GM18909 (cell line): ENCODE results near the gene ARAP1.

Experiments used
- ATAC-seq: cut with Tn5 transposase; IDR thresholded peaks from one replicate; pipeline ENCODE4 v1.9.1; 2021; ENCODE audit warnings: mild to moderate bottlenecking; ENCODE audit not compliant: unreplicated experiment, poor library complexity

Gene ARAP1

DNA sequence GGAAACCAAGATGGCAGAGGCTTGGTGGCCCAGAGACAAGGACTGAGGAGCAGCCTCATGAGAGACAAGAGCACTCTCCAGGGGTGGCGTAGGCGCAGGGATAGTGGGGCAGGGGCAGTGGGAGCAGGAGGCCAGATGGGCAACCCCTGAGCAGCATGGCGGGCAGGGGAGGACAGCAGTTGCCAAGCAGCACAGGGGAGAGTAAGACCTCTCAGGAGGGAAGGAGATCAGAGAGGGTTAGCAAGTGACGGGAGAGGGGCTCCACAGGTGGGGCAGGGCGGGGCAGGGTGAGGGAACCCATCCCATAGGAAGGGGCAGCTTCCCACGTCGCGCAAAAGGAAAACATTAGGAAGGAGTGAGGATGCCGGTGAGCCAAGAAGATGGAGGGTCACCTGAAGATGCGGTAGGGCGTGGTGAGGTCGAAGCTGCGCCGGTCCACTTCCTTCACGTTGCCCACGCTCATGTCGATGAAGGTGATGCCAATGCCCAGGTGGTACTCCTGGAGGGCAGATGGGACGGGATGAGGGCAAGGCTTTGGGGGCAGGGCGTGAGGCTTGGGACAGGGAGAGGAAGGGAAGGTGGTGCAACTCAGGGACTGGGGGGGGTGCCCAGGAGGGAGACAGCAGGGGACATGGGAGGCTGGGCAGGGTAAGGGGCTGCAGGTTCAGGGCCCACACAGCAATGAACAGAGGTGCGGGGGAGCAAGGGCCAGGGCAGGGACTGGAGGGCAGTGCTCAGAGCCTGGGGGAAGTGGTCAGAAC, 42.5 kb downstream of the ARAP1 start:
- no peak for ATAC-seq

- ATAC-seq: no peak
Measured at GRCh38 chr11:72707032-72707431, 45.2 kb downstream of the ARAP1 start.

DNA sequence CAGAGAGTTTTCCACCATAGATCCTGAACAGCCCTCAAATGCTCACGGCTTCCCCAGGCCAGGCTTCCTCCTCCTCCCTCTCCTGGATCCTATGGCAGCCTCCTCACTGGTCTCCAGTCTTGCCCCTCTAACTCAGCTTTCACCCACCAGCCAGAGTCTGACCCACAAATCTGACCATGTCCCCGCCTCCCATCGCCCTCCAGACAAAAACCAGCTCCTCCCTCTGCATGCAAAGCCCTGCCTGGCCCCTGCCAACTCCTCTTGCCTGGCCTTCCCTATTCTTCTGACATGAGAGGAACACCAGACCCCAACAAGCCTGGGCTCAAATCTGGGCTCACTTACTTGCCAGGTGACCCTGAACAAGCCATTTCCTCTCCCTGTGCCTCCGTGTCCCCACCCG, 45.6 kb downstream of the ARAP1 start:
- no peak for ATAC-seq

DNA sequence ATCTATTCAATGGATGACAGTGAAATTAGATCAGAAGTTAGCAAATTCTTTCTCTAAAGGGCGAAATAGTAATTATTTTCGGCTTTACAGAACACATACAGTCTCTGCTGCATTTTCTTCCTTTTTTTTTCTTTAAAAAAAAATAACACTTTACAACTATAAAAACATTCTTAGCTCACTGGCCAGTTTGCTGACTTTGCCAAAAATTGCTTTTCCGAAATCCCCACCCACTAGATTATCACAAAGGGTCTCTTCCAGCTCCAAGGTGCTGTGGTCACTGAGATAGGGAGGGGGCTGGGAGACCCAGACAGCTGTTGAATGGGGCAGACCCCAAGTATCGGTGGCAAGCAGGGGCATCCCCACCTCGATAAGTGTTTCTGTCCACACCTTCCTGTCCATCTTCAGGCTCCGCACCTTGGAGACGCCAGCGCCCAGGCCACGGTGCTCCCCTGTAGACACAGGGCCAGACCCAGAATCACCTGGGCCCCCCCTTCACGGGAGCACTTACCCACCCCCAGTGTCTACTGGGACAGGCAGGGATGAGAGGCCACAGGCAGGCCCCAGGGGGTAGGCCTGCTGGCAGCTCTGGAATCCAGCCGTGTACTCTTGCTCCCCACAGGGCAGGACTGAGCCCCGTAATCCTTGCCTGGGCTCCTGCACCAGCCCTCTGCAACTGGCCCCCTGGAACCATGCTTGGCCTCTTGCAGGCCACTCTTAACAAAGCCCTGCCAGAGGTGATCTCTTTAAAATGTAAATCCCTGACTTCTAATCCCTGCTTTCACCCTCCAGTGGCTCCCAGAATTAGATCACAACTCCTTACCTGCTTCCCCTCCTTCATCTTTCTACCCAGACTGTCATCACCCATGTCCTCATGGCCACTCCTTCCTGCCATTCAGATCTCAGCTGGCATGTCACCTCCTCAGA, 46.5 kb downstream of the ARAP1 start:
- ATAC-seq: no peak

GRCh38 chr11:72704783-72705265, 47.4 kb downstream of the ARAP1 start:
- ATAC-seq: no peak

DNA sequence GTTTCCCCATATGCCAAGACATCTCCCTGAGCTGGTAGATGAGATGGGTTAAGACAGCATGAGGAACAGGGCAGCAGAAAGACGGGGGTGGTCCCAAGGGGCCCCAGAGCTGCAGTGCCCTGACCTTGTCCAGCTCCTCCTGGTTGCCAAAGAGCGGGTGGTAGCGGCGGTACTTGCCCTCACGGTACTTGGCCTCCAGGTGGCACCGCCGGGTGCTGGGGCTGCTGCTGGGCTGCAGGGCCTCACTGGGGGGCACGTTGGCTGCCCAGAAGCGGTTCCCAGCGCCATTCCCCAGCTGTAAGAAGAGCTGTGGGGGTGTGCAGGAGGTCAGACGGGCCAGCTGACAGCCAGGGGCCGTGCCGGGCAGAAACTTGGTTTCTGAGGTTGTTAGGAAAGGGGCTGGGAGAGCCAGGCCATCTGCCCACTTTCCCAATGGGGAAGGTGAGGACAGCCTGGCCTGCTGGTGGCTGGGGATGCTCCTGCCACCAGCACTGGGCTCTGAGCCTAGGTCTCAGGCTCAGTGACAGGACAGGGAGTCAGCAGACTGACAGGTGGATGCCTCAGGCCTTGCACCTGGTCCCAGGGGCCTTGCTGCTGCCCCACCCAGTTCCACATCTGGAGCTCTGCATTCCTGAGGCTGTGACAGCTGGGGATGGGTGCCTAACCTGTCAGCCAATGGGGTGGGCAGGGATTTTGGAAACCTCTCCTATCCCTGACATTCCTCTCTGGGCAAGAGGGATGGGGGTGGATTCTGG, 48.0 kb downstream of the ARAP1 start:
- no peak for ATAC-seq

DNA sequence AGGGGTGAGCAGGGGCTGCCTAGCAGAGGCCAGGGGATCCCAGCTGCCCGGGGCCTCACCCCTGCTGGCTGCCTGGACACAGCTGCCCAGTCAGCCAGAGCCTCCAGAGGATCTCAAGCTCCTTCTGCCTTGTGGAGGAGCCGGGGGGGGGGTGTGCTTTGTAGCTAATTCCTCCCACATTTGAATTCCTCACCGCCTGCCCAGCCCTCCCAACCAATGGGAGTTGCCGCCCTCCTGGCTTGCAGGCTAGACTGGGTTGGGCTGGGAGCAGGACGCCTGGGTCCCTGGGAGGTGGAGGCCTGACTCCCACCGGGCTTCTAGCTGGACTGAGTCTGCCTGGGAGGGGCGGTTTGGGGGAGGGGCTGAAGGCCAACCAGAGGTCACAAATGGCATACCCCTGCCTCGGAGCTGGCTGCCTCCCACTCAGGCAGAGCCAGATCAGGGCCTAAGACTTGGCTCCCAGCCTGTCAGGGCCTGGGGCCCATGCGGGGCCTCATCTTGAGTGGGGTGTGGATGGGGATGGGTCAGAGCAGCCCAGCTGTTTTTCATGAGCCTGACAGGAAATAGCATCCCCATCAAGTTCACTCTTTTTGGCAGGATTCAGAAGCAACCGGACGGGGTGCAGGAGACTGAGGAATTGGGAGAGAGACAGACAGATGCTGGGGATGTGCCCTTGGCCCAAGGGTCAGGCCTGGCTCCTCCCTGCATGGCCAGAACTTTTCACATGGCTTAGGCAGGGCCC, 48.8 kb downstream of the ARAP1 start:
- no peak for ATAC-seq

DNA sequence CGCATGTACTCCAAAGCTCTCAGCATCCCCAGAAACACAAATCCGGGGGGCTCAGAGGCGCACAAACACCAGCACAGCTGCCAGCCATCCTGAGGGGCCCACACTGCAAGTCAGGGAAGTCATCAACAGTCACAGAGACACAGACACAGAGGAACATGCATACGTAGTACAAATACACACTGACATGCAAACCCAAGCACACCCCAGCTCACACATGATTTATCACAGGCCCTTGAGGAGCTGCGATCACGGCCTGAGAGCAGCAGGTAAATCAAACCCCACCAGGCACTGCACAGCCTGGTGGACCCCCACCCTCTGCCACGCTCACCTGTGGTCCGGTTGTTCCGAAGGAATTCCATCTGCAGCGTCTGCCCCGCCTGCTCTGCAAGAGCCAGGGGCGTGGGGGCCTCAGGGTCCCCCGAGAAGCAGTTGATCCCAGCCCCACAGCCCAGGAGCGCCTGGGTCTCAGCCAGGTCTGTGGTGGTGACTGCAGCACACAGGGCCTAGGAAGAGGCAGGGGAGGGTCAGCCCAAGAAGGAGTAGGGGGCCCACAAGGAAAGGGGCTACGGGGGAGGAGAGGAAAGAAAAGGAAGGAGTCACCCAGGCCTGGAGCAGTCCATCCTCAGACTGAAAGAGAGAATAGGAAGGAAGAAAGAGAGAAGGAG, 49.5 kb downstream of the ARAP1 start:
- no peak for ATAC-seq

DNA sequence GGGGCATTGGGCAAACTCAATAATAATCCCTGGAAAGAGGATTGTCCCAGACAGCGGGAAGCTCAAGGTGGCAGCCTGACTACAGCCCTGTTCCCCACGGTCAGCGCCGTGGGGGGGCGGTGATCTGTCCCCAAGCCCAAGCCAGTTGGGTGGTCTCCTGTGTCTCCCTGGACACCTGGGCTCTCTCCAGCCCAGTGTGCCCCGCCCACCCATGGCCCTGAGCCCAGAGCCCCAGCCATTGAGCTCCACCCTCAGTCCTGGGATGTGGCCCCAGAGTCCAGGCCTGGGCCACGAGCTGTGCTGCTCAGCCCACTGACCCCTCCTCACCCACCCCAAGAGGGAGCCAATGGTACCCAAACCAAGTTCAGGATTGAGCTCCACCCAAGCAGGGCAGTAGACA, 50.1 kb downstream of the ARAP1 start:
- no peak for ATAC-seq

- ATAC-seq: no peak
Measured at GRCh38 chr11:72701466-72701865, 50.7 kb downstream of the ARAP1 start.

- ATAC-seq: no peak
Measured at GRCh38 chr11:72700146-72700545, 52.1 kb downstream of the ARAP1 start.

DNA sequence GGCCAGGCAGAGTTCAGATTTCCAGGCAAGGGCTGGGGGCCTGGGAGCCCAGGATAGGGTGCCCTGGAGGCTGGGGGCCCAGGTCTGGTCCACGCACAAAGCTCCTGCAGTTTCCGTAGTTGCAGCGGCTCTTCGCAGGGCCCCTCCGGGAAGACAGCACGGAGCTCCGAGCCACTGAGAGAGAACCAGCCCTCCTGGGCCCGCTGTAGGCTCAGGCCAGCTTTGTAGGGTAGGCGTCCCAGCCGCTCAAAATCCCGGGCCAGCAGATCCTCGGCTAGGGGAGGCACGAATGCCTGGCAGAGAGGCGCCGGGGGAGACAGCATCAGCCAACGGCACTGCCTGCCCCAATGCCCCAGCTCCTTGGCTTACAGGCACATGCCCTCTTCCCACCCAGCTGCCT, 54.4 kb downstream of the ARAP1 start:
- ATAC-seq: no peak

DNA sequence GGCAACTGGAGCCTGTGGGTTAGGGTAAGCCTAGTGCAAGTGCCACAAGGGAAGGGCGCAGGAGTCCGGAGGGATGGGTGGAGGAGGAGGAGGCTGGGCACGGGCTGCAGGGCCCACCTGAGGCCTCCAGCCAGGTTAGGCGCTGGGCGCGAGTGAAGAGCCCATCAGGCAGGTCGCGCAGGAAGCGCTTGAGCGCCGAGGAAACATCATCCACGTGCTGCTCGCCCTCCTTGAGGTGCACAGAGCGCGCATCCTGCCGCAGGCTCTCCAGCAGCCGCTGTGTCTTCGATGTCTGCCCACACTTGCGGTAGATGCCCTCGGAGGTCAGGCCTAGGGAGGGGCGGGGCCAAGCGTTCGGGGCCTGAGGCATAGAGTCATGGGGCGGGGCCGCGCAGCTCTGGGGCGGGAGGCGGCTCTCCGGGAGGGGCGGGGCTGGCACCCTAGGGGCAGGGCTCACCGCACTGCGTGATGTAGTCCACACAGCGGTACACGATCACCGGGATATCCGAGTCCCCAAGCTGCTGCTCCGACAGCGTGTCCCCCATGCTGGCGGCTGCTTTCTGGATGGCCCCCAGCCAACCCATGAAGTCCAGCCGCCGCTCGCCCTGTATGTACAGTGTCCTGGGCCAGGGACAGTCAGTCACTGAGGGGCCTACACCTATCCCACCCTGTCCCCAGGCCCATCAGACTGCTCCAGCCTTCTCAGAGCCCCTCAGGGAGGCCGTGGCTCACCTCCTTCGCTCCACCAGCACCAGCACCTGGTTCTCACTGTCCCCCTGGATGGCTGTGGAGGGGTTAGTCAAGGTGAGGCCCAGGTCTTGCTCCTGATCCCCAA, 55.1 kb downstream of the ARAP1 start:
- no peak for ATAC-seq

DNA sequence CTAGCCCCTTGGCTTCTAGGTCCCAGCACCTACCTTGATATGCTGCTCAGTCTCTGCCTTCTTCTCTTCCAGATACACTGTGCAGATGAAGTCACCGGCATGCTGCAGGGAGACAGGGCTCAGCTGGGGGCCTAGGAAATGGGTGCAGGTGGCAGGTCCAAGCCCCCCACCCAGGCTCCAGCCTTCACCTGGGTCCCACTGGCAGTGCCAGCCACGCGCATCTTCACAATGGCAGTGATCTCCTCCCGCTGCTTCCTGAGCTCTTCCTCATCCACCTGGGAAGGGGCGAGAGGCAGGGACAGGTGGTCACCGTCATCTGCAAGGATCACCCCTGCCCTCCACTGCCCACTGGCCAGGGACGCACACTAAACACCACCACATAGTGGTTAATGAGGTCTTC, 56.9 kb downstream of the ARAP1 start:
- no peak for ATAC-seq

- ATAC-seq: no peak
Measured at GRCh38 chr11:72693271-72693968, 58.8 kb downstream of the ARAP1 start.

DNA sequence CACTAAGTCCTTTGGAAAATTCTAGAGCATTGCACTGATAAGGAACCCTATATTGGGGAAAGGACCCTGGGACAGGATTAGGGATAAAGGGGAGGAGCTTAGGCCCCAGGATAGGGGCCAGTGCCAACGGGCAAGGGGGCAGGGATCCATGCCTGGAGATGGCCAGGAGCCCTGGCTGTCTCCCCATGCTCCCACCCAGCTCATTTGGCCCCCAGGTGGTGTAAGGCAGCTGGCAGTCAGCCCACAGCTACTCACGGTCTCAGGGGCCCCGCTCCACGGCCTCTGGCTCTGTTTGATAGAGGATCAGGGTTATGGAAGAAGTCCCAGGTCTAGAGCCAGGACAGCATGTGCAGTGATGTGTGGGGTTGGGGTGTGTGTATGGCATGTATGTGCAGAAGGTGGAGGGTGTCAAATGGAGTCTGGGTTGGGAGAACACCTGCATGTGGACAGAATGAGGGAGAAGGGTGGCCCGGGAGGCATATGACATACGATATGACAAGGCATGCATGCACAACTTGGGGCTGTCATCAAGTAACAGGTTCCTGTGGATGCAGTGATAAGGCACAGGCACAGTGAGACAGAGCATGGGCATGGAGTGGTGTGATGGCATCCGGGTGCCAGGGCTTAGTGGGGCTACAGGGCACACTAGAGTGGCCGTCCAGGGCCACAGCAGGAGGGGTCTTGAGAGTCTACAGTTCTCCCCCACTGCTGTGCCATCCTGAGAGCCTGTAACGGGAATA, 59.5 kb downstream of the ARAP1 start:
- no peak for ATAC-seq

DNA sequence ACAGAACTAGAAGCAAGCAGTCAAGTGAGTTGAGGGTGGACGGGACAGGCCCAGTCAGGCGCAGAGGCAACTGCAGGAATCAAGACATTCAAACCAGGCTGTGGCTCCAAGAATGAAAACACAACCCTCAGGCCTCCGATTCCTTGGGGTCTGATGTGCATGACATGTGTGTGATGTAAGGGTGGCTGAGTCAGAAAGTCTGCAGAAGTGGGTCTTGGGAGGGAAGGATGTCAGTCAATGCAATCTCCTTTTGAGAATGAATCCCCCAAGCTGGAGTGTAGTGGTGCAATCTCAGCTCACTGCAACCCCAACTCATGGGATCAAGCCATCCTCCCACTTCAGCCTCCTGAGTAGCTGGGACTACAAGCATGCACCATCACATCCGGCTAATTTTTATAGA, 62.0 kb downstream of the ARAP1 start:
- ATAC-seq: no peak
